GM21367 (cell line): Measurements from ENCODE around the gene PIGN.
A peak's percentile ranks its signal among the peaks of the same experiment; 100 is the strongest.
"Not testable (repeated sequence)": the region's sequence is repeated elsewhere in the genome, so short reads cannot be mapped to it uniquely, and the experiment has no call there.

Source experiments
- ATAC-seq: cut with Tn5 transposase; IDR thresholded peaks from one replicate; pipeline ENCODE4 v1.9.1; 2021; ENCODE audit not compliant: unreplicated experiment

PIGN gene

DNA sequence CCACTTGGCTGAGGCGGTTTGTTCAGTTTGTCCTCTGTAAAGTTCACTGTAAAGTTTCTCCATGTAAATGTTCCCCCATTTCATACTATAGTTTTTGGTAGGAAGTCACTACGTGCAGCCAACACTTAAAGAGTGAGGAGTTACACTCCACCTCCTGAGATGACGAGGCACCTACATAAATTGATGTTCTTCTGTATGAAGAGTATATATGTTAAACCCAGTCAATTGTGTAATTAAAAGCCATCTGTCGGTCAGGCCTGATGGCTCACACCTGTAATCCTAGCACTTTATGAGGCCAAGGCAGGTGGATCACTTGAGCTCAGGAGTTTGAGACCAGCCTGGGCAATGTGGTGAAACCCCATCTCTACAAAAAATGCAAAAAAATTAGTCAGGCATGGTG lies 7.6 kb downstream of the PIGN start:
- ATAC-seq, result no peak

GRCh38 chr18:62177271-62177670 lies 9.6 kb downstream of the PIGN start:
- no peak for ATAC-seq

DNA sequence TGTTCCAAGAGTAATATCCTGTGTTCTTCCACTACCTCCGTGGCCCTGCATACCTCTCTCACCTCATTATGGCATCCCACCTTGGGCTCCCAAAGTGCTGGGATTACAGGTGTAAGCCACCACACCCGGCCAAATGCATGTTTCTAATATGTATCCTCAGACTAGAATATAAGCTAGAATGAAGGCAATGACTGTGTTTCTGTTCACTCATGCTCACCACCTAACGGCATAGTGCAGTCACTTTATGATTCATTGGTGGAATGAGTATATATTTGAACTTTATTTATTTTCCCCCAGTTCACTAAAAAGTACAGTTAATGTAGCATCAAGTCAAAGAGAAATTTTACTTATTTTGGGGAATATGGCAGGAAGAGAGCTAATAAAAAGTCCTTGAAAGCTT lies 11.3 kb downstream of the PIGN start:
- ATAC-seq, result no peak

DNA sequence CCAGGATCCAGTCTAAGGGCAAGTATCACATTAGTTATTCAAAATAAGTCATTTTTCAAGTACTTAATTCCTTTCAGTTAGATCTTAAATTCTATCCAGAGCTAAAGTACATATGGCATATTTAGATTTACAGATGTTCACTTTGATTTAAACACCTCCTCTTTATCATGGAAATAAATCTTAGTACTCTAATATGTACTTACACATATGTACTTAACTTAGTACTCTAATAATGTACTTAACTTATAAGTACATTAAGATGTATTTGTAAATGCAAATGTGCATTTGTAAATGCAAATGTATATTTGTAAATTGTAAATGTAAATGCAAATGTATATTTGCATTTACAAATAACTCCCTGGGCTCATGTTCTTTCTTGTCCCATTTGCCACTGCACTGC lies 14.6 kb downstream of the PIGN start:
- ATAC-seq, result no peak

GRCh38 chr18:62170857-62171256 lies 16.0 kb downstream of the PIGN start:
- no peak for ATAC-seq

GRCh38 chr18:62166524-62166923 lies 20.3 kb downstream of the PIGN start:
- not testable (repeated sequence) for ATAC-seq

GRCh38 chr18:62165583-62165982 lies 21.3 kb downstream of the PIGN start:
- ATAC-seq, result no peak

DNA sequence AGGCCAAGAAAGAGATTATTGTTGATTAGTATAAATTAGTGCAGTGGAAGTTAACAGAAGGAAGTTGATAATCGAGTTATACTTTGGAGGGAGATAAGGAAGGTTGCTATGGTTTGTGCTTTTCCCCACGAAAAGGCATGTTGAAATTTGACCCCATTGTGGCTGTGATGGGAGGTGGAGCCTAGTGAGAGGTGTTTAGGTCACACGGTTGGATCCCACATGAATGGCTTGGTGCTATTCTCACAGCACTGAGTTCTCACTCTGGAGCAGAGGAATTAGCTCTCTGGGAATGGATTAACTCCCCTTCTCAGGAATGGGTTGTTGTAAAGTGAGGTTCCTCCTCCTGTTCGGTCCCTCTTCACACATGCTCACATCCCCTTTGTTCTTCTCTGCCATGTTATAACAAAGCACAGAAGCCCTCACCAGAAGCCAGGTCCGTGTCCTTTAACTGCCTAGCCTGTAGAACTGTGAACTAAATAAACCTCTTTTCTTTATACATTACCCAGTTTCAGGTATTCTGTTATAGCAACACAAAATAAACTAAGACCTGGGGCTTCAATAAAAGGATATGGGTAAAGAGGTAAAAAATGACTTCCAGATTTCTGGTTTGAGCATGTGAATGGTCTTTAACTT lies 21.9 kb downstream of the PIGN start:
- ATAC-seq, result no peak

DNA sequence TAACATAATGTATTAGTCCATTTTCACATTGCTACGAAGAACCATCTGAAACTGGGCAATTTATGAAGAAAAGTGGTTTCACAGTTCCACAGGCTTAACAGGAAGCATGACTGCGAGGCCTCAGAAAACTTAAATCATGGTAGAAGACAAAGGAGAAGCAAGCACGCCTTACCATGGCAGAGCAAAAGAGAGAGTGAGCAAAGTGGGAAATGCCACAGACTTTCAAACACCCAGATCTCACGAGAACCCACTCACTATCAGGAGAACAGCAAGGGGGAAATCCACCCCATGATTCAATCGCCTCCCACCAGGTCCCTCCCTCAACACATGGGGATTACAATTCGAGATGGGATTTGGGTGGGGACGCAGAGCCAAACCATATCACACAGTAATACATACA lies 22.5 kb downstream of the PIGN start:
- ATAC-seq, result no peak

GRCh38 chr18:62157843-62158242 lies 29.0 kb downstream of the PIGN start:
- ATAC-seq, result no peak

GRCh38 chr18:62152844-62153243 lies 34.0 kb downstream of the PIGN start:
- no peak for ATAC-seq

DNA sequence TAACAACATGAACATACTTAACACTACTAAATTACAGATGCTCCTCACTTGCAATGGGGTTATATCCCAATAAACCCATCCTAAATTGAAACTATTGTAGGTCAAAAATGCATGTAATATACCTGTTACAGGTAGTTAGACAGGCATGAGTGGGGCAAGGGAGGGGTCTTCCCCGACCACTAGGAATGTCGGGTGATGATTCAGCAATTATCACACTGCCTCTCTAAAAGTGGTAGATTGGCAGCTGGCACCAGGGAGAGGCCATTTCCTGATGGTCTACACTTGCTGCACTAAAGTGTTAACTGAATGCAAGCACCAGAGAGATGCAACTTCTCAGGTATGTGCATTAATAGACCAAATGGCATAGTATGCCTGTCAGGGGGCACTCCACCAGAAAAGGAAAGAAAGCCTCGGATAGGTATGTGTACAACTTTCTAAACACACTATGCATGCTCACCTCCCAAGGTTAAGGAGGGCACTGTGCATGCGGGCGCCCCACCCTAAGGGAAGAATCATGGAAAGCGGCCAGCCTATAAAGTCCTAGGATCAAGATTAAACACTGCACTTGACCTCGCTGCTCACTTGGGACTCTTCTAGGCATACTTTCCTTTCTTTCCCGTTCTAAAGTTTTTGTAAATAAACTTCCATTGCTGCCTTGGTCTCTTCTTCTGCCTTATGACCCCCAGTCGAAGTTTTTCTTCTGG lies 35.6 kb downstream of the PIGN start:
- no peak for ATAC-seq

- no peak for ATAC-seq
Observed at GRCh38 chr18:62144338-62144737, 42.5 kb downstream of the PIGN start.

DNA sequence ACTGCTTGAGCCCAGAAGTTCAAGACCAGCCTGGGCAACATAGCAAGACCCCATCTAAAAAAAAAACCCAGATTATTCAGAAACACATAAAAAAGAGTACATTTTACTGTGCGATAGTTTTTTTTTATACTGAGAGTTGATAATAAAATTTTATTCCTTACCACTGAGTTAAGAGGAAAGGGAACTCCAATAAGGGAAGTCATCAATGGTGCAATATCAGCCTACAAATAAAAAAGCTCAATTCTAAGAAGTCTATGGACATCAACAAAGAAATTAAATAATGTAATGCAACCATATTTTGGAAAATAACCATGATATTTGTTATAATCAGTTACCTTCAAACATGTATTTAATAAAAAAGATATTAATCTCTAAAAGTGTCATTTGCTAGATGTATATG lies 46.6 kb downstream of the PIGN start:
- ATAC-seq, result no peak

GRCh38 chr18:62138461-62139235 lies 48.2 kb downstream of the PIGN start:
- no peak for ATAC-seq

DNA sequence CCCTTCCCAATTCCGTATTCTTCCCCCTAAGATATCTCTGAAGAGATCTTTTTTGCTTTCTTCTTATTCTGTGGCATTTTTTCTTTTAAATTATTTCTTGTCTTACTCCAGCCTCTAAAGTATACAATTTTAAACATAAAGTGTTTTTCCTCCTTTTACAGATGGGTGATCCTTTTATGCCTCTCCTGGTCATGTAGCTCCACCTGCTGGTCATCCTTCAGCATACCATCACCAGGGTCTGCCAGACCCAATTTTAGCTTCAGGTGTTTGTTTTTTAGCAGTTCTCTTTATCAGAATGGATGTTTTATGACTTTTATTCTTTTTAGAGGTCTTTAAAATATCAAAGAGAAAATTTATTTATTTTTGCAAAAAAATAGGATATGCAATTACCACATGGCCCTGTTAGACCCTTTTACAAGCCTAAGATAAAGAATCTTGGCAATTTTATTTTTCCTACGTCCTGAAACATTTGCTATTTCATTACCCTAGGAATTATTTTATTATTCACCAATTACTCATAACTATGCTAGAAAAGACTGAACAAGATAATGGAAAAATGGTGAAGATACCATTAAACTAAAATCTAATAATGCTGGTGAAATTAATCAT lies 55.5 kb downstream of the PIGN start:
- ATAC-seq, result peak; percentile 71

GRCh38 chr18:62128157-62128556 lies 58.7 kb downstream of the PIGN start:
- ATAC-seq, result no peak

- ATAC-seq, result no peak
Observed at GRCh38 chr18:62126737-62127136, 60.1 kb downstream of the PIGN start.

GRCh38 chr18:62125702-62126101 lies 61.2 kb downstream of the PIGN start:
- ATAC-seq, result no peak

DNA sequence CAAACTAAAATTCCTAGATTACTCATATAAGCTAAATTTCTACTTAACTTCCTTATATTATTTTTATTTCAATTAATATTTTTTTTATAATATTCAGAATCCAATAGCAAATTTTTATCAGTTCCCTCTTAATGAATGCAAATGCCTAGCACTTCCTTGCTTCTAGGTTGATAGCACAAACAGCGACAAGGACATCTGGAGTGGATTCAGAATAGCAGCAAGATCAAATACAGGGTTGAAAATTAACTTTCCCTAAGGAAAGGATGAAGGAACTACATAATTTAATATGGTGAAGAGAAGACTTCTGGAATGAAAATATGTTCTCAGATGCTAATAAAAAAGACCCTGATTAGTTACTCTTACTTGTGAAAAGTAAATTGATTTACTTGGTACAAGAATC lies 64.5 kb downstream of the PIGN start:
- no peak for ATAC-seq

- ATAC-seq, result no peak
Observed at GRCh38 chr18:62119884-62120283, 67.0 kb downstream of the PIGN start.

DNA sequence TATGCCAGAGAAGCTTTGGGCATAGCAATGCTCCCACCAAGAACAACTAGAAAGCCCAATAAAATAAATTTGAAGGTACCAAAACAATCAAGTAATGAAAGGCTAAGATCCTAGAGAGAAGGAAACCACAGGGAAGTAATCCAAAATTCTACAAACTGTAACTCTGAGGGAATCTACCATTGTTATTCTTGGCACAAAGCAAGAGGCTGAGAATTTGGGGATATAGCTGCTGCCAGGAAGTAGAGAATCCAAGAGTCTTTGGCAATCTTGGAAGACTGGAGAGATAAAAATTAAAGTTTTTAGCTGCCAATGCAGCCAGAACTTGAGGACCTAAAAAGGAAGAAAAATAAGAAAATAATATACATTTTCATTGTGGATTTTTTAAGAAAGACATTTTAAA lies 68.5 kb downstream of the PIGN start:
- no peak for ATAC-seq
